Skeletal muscle tissue (tissue), 4 donors: ENCODE measurements around the gene BTBD1. TPM values are rescaled to one million over a fixed set of nuclear protein-coding genes. Genes with fewer than 3 reads are reported as not detected.
A peak's percentile ranks its signal among the peaks of the same experiment; 100 is the strongest.

ENCODE experiments used
- H3K27ac ChIP-seq: one replicate; pipeline ENCODE4 v1.7.0; 2013; ENCODE audit warnings: mild to moderate bottlenecking, low read depth, low read length, inconsistent platforms
- H3K27me3 ChIP-seq, 3 donors: one replicate each; pipeline ENCODE4 v1.7.0; 2013; ENCODE audit warnings: low read length in 3 of 3; ENCODE audit not compliant: control insufficient read depth in 3 of 3, insufficient read depth in 3 of 3
- H3K36me3 ChIP-seq, 3 donors: one replicate each; pipeline ENCODE4 v1.7.0; 2013; ENCODE audit warnings: low read length in 3 of 3; ENCODE audit not compliant: control insufficient read depth in 3 of 3, insufficient read depth in 3 of 3
- H3K4me1 ChIP-seq, 3 donors: one replicate each; pipeline ENCODE4 v1.7.0; 2013; ENCODE audit warnings: low read length in 3 of 3, mild to moderate bottlenecking in 3 of 3; ENCODE audit not compliant: control insufficient read depth in 3 of 3, insufficient read depth in 3 of 3
- H3K4me3 ChIP-seq, 3 donors: one replicate each; pipeline ENCODE4 v1.7.0; 2013; ENCODE audit warnings: low read length in 3 of 3
- H3K9ac ChIP-seq, 3 donors: one replicate each; pipeline ENCODE4 v1.7.0; 2013; ENCODE audit warnings: low read length in 3 of 3, mild to moderate bottlenecking in 3 of 3, moderate library complexity in 2 of 3, low read depth in 1 of 3
- H3K9me3 ChIP-seq, 3 donors: one replicate each; pipeline ENCODE4 v1.7.0; 2013; ENCODE audit warnings: low read length in 3 of 3; ENCODE audit not compliant: control insufficient read depth in 3 of 3
- total RNA-seq: library from RNA; depleted of rRNA; stranded (reverse); fragments of >200 nt; gene quantifications from one replicate; pipeline ENCODE4 v1.2.3, GENCODE V29; 2014
- donor health status: Osteomylitis.

Gene BTBD1
- total RNA-seq, 1 donor from 2014 or later = 99.7 TPM

GRCh38 chr15:82980981-82981380, 86.1 kb downstream of the BTBD1 start:
- Histone ChIP-seq H3K4me3 (no peak overlapping the region), H3K9me3 (no peaks in the 10 kb centered on the region), H3K27ac (no peak overlapping the region), H3K27me3 (no peaks in the 10 kb centered on the region), H3K4me1 (peaks cover 6 to 8% (median 8%) of the 10 kb centered on the region in 3 donors), H3K36me3 (no peaks in the 10 kb centered on the region), H3K9ac (no peak overlapping the region)

GRCh38 chr15:82979726-82980125, 87.3 kb downstream of the BTBD1 start:
- Histone ChIP-seq H3K9me3 (no peaks in the 10 kb centered on the region), H3K27me3 (no peaks in the 10 kb centered on the region), H3K36me3 (no peaks in the 10 kb centered on the region), H3K4me1 (no peaks in the 10 kb centered on the region), H3K27ac (no peak overlapping the region), H3K4me3 (no peak overlapping the region), H3K9ac (no peak overlapping the region)

- H3K27me3 ChIP-seq = no peaks in the 10 kb centered on the region
- no peak overlapping the region for H3K4me3 ChIP-seq
- no peaks in the 10 kb centered on the region for H3K4me1 ChIP-seq
- no peak overlapping the region for H3K27ac ChIP-seq
- H3K9me3 ChIP-seq = no peaks in the 10 kb centered on the region
- no peaks in the 10 kb centered on the region for H3K36me3 ChIP-seq
- no peak overlapping the region for H3K9ac ChIP-seq
Observed at GRCh38 chr15:82978438-82978837, 88.6 kb downstream of the BTBD1 start.

- Histone ChIP-seq H3K4me3 (no peak overlapping the region), H3K27ac (no peak overlapping the region), H3K36me3 (no peaks in the 10 kb centered on the region), H3K9ac (no peak overlapping the region), H3K9me3 (no peaks in the 10 kb centered on the region), H3K27me3 (no peaks in the 10 kb centered on the region), H3K4me1 (peaks cover 0 to 5% (median 0%) of the 10 kb centered on the region in 3 donors)
Observed at GRCh38 chr15:82977076-82977475, 90.0 kb downstream of the BTBD1 start.

GRCh38 chr15:82972990-82973389, 94.1 kb downstream of the BTBD1 start:
- no peak overlapping the region for H3K9ac ChIP-seq
- no peak overlapping the region for H3K4me3 ChIP-seq
- H3K36me3 ChIP-seq = no peaks in the 10 kb centered on the region
- no peak overlapping the region for H3K27ac ChIP-seq
- H3K27me3 ChIP-seq = no peaks in the 10 kb centered on the region
- H3K9me3 ChIP-seq = no peaks in the 10 kb centered on the region
- H3K4me1 ChIP-seq = peaks cover 15 to 34% (median 17%) of the 10 kb centered on the region in 3 donors

- Histone ChIP-seq H3K36me3 (no peaks in the 10 kb centered on the region), H3K9ac (peak overlapping the region in 2 of 3 donors; percentile 38 to 40), H3K27ac (peak overlapping the region; percentile 88), H3K27me3 (no peaks in the 10 kb centered on the region), H3K4me3 (peak overlapping the region in 1 of 3 donors; percentile 6), H3K9me3 (no peaks in the 10 kb centered on the region), H3K4me1 (peaks cover 15 to 34% (median 17%) of the 10 kb centered on the region in 3 donors)
Observed at GRCh38 chr15:82971218-82971984, 95.7 kb downstream of the BTBD1 start.

- Histone ChIP-seq H3K4me3 (peak overlapping the region in 1 of 3 donors; percentile 6), H3K9ac (peak overlapping the region in 1 of 3 donors; percentile 40), H3K9me3 (no peaks in the 10 kb centered on the region), H3K4me1 (peaks cover 15 to 34% (median 17%) of the 10 kb centered on the region in 3 donors), H3K36me3 (no peaks in the 10 kb centered on the region), H3K27me3 (no peaks in the 10 kb centered on the region), H3K27ac (peak overlapping the region; percentile 88)
Observed at GRCh38 chr15:82970696-82971095, 96.4 kb downstream of the BTBD1 start.

- Histone ChIP-seq H3K9ac (peak overlapping the region in 2 of 3 donors; percentile 18 to 42), H3K27me3 (no peaks in the 10 kb centered on the region), H3K4me1 (peaks cover 15 to 34% (median 17%) of the 10 kb centered on the region in 3 donors), H3K36me3 (no peaks in the 10 kb centered on the region), H3K4me3 (peak overlapping the region in 1 of 3 donors; percentile 15), H3K27ac (peak overlapping the region; percentile 88), H3K9me3 (no peaks in the 10 kb centered on the region)
Observed at GRCh38 chr15:82970078-82970686, 96.9 kb downstream of the BTBD1 start.

- Histone ChIP-seq H3K9ac (no peak overlapping the region), H3K4me1 (peaks cover 16 to 37% (median 18%) of the 10 kb centered on the region in 3 donors), H3K27me3 (no peaks in the 10 kb centered on the region), H3K9me3 (no peaks in the 10 kb centered on the region), H3K36me3 (no peaks in the 10 kb centered on the region), H3K27ac (peak overlapping the region; percentile 88), H3K4me3 (no peak overlapping the region)
Observed at GRCh38 chr15:82969353-82969752, 97.7 kb downstream of the BTBD1 start.

- H3K9ac ChIP-seq = no peak overlapping the region
- no peaks in the 10 kb centered on the region for H3K9me3 ChIP-seq
- no peak overlapping the region for H3K27ac ChIP-seq
- no peak overlapping the region for H3K4me3 ChIP-seq
- H3K4me1 ChIP-seq = peaks cover 25 to 48% (median 28%) of the 10 kb centered on the region in 3 donors
- H3K27me3 ChIP-seq = no peaks in the 10 kb centered on the region
- no peaks in the 10 kb centered on the region for H3K36me3 ChIP-seq
Observed at GRCh38 chr15:82968066-82968465, 99.0 kb downstream of the BTBD1 start.
